Kasumi-1 (cell line): ENCODE results near the gene AURKB.
"Not testable (repeated sequence)": the region's sequence is repeated elsewhere in the genome, so short reads cannot be mapped to it uniquely, and the experiment has no call there.

Source experiments
- DNase-seq, 2 experiments: peaks; one replicate each; lab custom pipeline; 2025; lab: John Stamatoyannopoulos, UW

The AURKB gene

DNA sequence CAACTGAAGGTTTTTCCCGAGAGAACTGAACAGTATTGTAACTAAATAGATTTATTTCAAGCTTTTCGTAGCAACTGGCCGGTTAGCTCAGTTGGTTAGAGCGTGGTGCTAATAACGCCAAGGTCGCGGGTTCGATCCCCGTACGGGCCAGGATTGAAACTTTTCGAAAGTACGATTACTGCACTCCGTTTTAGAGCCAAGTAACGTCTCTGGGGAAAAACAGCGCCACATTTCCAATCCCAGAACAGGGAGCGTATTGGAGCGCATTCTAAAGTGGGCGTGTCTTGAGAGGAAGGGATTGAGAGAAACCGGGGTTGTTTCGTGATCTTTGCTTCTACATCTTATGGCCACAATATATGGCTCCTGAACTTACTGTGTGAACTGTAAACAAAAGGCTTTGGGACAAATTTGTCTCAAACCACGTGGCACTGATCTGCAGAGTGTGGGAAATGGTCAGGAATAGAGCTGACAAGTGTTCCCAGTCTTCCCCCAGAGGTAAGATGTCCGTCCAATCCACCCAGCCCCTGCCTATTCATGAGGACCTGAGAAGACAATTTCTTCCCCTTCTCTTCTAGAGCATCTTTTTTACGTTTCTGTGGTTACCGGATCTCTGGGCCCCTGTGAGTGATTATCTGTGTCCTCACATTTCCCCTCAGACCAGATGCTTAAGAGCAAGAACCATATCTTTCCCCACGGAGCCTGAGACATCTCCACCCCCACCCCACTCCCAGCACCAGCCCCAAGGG is 22.7 kb downstream of the AURKB start:
- peak; percentile 89 to 91 for DNase-seq

DNA sequence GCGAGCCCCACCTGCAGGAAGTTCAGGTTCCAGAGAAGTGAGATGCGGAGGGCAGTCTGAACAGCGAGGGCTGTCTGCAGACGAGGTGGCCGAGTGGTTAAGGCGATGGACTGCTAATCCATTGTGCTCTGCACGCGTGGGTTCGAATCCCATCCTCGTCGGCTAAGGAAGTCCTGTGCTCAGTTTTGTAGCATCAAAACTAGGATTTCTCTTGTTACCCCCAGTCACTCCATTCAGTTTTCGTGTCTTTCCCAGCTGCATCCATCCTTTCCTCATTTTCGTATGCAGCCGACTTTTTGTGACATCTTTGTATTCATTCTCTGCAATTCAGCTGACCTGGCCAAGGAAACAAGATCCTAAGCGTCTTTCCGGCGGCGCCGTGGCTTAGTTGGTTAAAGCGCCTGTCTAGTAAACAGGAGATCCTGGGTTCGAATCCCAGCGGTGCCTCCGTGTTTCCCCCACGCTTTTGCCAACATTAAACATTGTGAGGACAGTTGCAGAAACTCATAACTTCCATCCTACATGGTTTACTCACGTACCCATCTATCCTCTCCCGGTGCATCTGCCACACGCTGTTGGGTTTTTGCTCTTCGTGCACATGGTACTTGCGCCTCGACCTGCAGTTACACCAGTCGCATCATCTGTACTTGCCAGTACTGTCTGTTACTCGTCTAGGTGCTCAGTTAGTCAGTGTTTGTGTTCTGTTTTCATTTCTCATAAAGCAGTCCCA is 23.4 kb downstream of the AURKB start:
- DNase-seq: peak; percentile 80 to 88

GRCh38 chr17:8186446-8186786 is 24.0 kb downstream of the AURKB start:
- DNase-seq: no peak

DNA sequence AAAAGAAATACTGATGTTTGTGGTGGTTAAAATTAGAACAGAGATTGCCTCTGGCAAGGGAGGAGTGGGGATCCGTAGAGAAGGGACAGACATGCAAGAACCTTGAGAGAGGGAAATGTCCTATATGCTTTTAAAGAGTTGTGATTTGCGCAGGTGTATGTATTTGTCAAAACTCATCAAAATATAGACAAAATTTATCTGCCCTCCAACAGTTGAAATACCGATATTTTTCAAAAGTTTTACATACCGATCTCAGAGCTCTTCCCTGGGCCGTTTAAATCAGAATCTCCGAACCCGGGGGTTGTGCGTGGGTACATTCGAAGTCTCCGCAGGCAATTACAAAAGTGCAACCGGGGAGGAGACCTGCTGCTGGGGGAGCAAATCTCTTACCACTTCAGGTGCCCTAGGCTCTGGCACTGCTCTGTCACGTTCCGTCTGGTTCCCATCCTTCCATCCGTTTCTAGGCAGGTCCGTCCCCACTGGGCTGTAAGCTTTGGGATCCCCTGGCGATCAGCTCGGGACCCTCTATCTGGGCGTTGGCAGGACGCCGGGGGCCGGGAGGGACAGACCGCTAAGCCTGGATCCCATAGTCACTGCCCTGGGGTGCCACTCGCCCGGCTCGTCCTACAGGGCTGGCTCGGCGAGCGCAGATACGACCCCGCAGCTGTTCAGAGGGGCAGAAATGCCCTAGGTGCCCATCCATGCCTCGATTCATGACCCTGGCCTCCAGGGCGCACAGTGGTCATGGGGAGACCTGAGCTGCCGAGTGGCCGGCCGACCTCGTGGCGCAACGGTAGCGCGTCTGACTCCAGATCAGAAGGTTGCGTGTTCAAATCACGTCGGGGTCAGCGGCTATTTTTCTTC is 24.6 kb downstream of the AURKB start:
- peak; percentile 26 to 34 for DNase-seq

DNA sequence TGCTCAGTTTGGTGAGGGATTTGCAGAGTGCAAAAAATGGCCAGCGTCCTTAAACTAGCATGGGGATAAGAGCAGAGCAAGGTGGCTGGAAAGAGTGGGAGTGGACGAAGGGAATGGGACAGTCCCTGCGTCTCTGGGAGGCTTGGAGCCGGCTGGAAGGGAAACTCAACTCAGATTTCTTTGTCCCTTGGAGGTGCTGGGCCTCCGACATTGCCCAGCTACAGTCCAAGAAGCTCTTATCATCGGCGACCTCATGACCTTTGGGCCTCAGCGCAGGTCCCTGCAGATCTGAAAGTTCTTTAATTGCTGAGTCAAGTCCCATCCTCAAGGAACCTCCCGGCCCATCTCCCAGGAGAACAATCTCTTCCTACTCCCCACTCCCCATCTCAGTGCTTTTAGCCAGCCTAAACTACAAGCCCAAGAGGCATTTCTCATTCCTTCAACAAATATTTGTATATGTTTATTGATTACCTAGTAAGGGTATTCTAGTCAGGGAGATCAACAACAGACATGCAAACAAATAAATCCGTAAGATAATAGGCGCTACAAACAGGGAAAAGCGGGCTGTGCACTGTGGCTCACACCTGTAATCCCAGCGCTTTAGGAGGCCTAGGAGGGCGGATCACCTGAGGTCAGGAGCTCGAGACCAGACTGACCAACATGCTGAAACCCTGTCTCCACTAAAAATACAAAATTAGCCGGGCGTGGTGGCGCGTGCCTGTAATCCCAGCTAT is 33.2 kb downstream of the AURKB start:
- DNase-seq: no peak

DNA sequence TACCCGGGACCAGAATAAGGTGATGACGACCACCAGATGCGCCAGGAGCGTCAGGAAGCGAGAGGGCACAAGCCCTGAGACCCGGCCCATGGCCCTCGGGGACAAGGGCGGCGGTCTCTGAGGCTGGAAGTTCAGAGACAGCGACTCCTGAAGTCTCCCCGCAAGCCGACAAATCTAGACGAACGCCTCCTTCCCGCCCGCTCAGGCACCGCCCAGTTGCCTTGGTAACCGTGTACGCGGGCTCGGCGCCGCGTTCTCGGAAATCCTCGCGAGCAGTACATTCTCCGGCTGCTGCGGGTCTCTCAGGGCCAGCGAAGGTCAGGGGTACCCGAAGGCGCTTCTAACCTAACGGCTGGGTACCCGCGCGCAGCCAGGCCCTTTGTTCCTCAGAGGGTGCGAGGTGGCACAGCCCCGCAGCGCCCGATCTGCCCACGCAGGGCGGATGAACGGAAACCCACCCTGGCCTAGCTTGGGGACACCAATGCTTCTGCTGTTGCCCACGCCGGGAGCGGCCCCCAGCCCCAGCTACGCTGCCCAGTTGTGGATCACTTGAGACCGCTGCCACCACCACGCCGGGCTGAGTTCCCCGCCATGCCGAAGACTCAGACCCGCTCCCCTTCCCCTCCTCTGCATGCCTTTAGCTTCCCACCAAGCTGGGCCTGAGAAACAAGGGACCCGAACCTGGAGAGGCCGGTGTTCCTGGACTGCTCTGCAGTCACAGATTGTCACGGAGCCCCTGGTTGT is 34.0 kb downstream of the AURKB start, which contains the start of gene TMEM107:
TSS of gene TMEM107 (minus strand) at position 184 of the 744 bp plus-strand sequence. CDS start at position 90, 94 bp downstream.
- peak; percentile 61 to 66 for DNase-seq

GRCh38 chr17:8175795-8176196 is 34.6 kb downstream of the AURKB start:
- no peak for DNase-seq

- no peak for DNase-seq
Measured at GRCh38 chr17:8173871-8174322, 36.5 kb downstream of the AURKB start.

GRCh38 chr17:8173056-8173870 is 37.1 kb downstream of the AURKB start:
- DNase-seq: peak; percentile 82 to 83

GRCh38 chr17:8170186-8170585 is 40.2 kb downstream of the AURKB start:
- not testable (repeated sequence) for DNase-seq

GRCh38 chr17:8167526-8167925 is 42.8 kb downstream of the AURKB start:
- DNase-seq: no peak

- no peak for DNase-seq
Measured at GRCh38 chr17:8166731-8167130, 43.6 kb downstream of the AURKB start.

DNA sequence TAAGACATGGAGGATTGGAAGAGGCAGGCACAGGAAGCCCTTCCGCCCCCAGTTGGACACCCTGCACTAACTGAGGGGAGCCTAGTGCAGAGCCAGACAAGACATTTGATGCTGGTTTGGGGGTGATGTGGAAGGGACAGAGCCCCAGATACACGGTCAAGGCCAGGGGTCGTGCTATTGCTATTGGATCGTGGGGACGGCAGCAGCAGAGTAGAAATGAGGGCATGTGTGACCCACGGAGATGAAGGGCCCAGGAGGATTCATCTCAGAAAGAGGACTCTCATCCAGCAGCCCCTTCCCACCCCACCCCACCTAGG is 45.6 kb downstream of the AURKB start:
- DNase-seq: no peak

- DNase-seq: peak; percentile 34 to 49
Measured at GRCh38 chr17:8163978-8164814, 46.2 kb downstream of the AURKB start.

DNA sequence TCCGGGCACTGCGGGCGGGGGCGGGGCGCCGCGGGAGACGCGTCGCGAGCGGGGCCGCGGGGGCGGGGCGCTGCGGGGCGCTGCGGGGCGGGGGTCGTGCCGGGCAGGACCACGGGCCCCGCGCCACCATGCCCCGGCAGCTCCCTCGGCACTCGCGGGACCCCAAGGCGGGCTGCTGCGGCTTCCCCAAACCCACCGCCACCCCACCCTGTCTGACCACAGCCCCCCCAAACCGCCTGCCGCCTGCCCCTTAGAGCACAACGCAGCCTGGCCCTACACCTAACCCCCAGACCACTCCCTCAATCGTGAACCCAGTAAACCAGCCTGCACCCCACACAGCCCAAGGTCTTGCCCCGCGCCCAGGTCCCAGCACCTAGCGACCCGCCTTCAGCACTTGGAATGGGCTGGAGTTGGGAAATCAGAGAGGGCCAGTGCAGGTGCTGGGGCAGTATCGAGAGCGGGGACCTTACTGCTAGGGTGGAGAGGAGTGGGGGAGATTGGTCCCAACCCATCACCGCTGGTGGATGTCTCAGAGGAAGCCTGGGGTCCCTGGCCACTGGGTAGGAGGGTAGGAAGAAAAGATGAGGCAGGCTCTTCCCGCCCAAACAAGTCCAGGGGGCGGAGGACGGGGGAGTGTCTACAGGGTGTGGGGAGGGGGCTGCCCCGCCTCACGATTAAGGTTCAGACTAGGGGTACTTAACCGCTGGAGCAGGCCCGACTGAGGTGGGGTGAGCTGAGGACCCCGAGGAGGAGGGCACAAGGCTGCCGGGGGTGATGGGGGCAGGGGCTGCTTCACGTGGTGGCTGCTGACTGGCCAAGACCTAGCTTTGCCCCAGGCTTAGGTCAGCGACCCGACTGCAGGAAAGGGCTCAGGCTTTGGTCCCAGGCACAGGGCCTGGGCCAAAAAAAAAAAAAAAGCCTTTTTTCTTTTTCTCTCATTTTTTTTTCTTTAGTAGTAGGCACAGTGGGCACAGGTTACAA is 47.1 kb downstream of the AURKB start:
- no peak for DNase-seq

DNA sequence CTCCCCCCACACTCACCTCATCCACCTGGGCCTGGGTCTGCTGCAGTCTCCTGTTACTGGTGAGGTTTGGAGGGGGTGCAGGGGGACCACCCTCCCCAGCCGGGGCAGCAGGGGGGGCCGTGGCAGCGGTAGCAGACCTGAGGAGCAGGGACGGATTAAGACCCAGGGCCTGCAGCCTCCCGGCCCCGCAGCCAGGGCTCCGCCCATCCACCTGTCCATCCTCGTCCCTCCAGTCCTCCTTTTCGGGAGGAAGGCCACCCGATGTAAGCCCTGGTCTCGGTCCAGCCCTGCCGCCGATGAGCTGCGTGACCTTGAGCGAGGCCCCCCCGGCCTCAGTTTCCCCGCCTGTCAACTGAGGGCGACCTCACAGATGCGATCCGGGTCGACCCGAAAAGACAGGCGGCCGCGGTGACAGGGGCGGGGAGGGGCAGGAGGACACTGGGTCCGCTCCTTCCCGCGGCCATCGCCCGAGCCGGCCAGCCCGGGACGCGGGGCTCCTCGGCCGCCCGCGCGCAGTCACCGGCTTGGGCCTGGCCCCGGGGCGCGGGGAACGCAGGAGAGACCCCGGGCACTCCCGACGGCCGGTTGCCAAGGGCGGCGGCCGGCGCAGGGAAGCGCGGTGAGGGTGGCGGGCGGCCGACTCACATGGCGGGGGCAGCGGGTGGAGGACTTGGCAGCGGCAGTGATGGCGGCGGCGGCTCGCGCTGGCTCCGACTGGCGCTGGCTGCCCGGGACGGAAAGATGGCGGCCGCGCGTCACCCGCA is 48.0 kb downstream of the AURKB start, which contains the start of gene VAMP2:
TSS of gene VAMP2 (minus strand) at position 716 of the 764 bp plus-strand sequence. CDS start at position 647, 69 bp downstream.
- DNase-seq: no peak
